ENCODE results near the gene VPS51. TPM values are rescaled to one million over a fixed set of nuclear protein-coding genes. Genes with fewer than 3 reads are reported as not detected.

The VPS51 gene
- polyA plus RNA-seq, 1 experiment = 86.2 TPM

DNA sequence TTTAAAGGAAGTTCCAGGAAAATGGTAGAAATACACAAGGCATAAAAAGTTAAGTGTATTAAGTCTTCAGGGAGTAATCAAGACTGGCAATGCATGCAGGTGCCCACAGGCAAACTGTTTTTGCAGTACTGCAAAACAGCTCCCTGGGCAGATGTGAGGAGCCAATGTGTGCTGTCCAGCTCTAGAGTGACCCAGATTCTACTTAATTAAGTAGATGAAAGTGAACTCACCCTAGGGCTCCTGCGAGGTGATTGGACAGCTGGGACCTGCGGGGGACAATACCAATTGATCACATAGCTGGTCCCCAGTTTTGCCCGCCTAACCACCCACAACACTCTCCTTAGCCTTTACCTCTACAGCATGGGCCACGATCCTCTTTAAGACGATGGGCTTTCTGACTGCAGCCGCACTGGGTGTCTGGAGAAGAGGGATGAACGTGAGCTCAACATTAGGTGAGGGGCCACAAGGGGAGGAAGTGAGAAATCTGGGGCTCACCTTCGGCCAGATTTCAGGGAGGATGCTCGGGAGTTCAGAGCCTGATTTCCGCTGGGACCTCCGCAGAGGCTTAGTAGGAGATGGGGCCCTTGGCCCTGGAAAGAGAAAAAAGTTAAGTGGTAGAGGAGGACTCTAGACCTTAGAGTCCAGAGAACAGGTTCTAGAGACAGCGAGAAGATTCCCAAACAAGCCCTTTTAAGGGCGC lies 12.7 kb upstream of the VPS51 start:
- no peaks in the 10 kb centered on the region for H3K27me3 ChIP-seq (ENCODE audit: control insufficient read depth, insufficient read depth, low read length)
- peaks cover 21% of the 10 kb centered on the region for H3K36me3 ChIP-seq (ENCODE audit: control insufficient read depth, insufficient read depth, low read length)
- TF ChIP-seq, protein P1, sequence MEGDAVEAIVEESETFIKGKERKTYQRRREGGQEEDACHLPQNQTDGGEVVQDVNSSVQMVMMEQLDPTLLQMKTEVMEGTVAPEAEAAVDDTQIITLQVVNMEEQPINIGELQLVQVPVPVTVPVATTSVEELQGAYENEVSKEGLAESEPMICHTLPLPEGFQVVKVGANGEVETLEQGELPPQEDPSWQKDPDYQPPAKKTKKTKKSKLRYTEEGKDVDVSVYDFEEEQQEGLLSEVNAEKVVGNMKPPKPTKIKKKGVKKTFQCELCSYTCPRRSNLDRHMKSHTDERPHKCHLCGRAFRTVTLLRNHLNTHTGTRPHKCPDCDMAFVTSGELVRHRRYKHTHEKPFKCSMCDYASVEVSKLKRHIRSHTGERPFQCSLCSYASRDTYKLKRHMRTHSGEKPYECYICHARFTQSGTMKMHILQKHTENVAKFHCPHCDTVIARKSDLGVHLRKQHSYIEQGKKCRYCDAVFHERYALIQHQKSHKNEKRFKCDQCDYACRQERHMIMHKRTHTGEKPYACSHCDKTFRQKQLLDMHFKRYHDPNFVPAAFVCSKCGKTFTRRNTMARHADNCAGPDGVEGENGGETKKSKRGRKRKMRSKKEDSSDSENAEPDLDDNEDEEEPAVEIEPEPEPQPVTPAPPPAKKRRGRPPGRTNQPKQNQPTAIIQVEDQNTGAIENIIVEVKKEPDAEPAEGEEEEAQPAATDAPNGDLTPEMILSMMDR (IDR thresholded peaks at IDR 0.05; ENCODE audit: insufficient read depth, low read depth, low read length) = no peak
- POLR2A ChIA-PET = no interaction called here
- peak overlapping the region; percentile 50 for H3K4me3 ChIP-seq (ENCODE audit: low read depth, low read length)
- no peak for DNase-seq (ENCODE audit: low read depth)
- CTCF ChIA-PET = interaction anchor here (1.1 to 1.8 kb wide), 3 partner anchors 27 to 69 kb away, joined by 3 to 5 read pairs (median 4); partner anchors contain the start of gene ARL2

DNA sequence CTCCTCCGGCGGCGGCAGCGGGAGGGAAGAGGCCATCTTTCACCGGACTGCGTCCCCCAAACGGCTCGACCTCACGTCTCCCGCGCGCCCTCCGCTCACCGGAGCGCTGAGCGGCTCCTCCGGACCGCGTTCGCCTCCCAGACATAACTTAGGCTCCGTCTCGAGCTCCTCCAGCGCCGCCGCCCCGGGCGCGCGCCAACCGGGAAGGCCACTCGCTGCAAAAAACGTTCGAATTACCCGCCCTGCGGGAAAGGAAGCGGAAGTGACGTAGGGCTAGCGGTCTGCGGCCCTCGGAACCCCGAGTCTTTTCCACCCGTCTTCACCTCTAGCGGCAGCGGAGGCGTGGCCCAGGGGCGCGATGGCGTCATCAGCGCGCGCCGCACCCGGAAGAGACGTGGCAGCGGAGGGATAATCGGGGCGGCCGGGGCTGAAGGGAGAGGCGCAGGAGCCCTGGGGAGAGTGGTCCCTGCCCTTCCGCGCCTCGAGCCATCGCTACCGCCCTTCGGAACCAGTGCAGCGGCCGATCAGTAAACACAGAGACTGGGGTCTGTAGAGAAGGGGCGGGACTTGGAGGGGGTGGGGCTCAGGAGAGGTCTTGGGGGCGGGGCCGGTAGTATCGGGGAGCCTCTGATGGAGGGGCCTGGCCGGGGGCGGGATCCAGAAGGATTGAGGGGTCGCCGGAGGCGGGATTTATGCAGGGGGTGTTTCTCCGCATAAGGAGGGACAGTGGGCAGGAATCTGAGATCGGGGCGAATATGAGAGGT lies 12.0 kb upstream of the VPS51 start, which contains the start of the genes CDCA5 and ZFPL1:
CDCA5 (minus strand) TSS at position 207 of the 764 bp plus-strand sequence; CDS start at position 145, 62 bp downstream.
ZFPL1 (plus strand) TSS at position 389 of the 764 bp plus-strand sequence. CDS start 477 bp downstream, outside the sequence.
- peak within 1 kb of the TSS; percentile 50 for H3K4me3 ChIP-seq (ENCODE audit: low read depth, low read length)
- TF ChIP-seq, protein P1 (IDR thresholded peaks at IDR 0.05; ENCODE audit: insufficient read depth, low read depth, low read length) = no peak
- POLR2A ChIA-PET = no interaction called here
- H3K27me3 ChIP-seq (ENCODE audit: control insufficient read depth, insufficient read depth, low read length) = no peaks in the 10 kb centered on the region
- DNase-seq (ENCODE audit: low read depth) = peak; percentile 52
- H3K36me3 ChIP-seq (ENCODE audit: control insufficient read depth, insufficient read depth, low read length) = peaks cover 29% of the 10 kb centered on the region
- CTCF ChIA-PET = interaction anchor here (1.1 to 1.8 kb wide), 2 partner anchors 26 to 29 kb away, joined by 3 to 5 read pairs; no protein-coding TSS in a partner anchor

DNA sequence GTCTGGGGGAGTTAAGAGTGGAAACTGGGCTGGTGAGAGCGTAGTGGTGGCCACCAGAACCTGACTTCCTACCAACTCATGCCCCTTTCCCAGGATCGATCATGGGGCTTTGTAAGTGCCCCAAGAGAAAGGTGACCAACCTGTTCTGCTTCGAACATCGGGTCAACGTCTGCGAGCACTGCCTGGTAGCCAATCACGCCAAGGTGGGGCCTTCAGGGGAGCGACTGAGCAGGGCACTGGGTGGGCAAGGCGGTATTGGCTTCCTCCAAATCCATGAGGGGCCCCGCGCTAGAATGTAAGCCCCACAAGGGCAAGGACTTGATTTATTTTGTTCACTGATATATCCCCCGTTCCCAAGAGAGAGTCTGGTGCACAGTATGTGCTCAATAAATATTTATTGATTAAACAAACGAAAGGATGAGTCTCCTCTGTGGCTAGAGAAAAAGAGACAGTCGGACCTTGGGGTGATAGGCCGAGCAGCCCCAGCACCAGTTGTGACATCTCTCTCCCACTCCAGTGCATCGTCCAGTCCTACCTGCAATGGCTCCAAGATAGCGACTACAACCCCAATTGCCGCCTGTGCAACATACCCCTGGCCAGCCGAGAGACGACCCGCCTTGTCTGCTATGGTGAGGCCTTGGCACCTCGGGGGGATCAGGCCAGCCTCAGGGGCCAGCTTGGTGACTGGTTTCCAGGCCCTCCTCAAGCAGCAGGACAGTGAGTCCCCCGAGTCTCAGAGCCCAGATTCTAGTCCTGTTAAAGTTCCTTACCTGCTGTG lies 11.2 kb upstream of the VPS51 start:
- ChIA-PET POLR2A (interaction anchor here (0.5 kb wide), 1 partner anchor 71 kb away, joined by 3 read pairs; the partner anchor contains the start of gene ARL2), CTCF (interaction anchor here (0.9 to 1.8 kb wide), 4 partner anchors 10 to 72 kb away, joined by 3 read pairs; partner anchors contain the start of genes TM7SF2 and ZNHIT2)
- peaks cover 31% of the 10 kb centered on the region for H3K36me3 ChIP-seq (ENCODE audit: control insufficient read depth, insufficient read depth, low read length)
- H3K27me3 ChIP-seq (ENCODE audit: control insufficient read depth, insufficient read depth, low read length) = no peaks in the 10 kb centered on the region
- DNase-seq (ENCODE audit: low read depth) = no peak
- TF ChIP-seq, protein P1 (IDR thresholded peaks at IDR 0.05; ENCODE audit: insufficient read depth, low read depth, low read length) = no peak
- H3K4me3 ChIP-seq (ENCODE audit: low read depth, low read length) = peak overlapping the region; percentile 50

DNA sequence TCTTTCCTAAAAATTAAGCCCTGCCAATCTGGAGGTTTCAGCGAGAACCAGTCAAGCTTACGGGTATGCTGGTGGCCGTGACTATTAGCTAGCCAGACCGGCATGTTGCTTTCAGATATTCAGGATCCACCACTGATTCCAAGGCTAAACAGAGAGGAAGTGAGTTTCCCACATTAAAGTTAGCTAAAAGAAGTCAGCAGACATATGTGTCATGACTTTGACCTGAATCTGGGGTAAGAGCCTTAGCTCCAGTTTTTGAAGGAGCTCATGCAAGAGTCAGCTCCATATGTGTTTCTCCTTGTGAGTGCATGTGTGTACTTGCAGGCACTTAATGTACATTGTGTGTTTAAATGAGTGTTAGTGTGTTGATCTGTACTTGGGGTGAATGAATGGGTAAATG lies 10.6 kb upstream of the VPS51 start:
- TF ChIP-seq, protein P1 (IDR thresholded peaks at IDR 0.05; ENCODE audit: insufficient read depth, low read depth, low read length) = no peak
- Histone ChIP-seq H3K27me3 (ENCODE audit: control insufficient read depth, insufficient read depth, low read length) (no peaks in the 10 kb centered on the region), H3K4me3 (ENCODE audit: low read depth, low read length) (no peak overlapping the region), H3K36me3 (ENCODE audit: control insufficient read depth, insufficient read depth, low read length) (peaks cover 31% of the 10 kb centered on the region)
- DNase-seq (ENCODE audit: low read depth) = no peak
- ChIA-PET CTCF (interaction anchor here (0.9 to 1.8 kb wide), 4 partner anchors 10 to 73 kb away, joined by 3 read pairs; partner anchors contain the start of genes TM7SF2 and ZNHIT2), POLR2A (interaction anchor here (0.5 kb wide), 1 partner anchor 71 kb away, joined by 3 read pairs; the partner anchor contains the start of gene ARL2)
